ENCODE data around the gene CHP1. TPM values are rescaled to one million over a fixed set of nuclear protein-coding genes. Genes with fewer than 3 reads are reported as not detected.

The CHP1 gene
- total RNA-seq = 10 to 100 TPM; 31.6 to 34.7 TPM

GRCh38 chr15:41230650-41231421, at the start of gene CHP1, which contains the start of gene EXD1:
CHP1 (plus strand) TSS chr15:41231268; CDS start chr15:41231383, 115 bp downstream.
EXD1 (minus strand) TSS chr15:41230757; CDS start chr15:41226575, 4,182 bp downstream.
- POLR2A ChIA-PET = interaction anchor here (0.6 to 2.6 kb wide), 7 partner anchors 10 to 536 kb away, joined by 3 to 8 read pairs (median 3); partner anchors contain the start of genes NUSAP1, OIP5 and RAD51
- intact Hi-C loops (cut with micrococcal nuclease) = loop anchor here (5.0 kb wide), 1 partner anchor 114 kb away; the partner anchor contains the start of gene INO80
- TF ChIP-seq CTCF (IDR thresholded peaks at IDR 0.05) = peak; percentile 100

GRCh38 chr15:41182266-41182665, 48.8 kb upstream of the CHP1 start:
- ChIA-PET CTCF (interaction anchor here (1.3 kb wide), 2 partner anchors 9 to 278 kb away, joined by 4 to 5 read pairs; no protein-coding TSS in a partner anchor), POLR2A (no interaction called here)
- Mint-ChIP-seq H3K4me1 (ENCODE audit: low read depth) (no peaks in the 10 kb centered on the region), H3K4me3 (no peak overlapping the region), H3K27ac (no peak overlapping the region), H3K9me3 (no peaks in the 10 kb centered on the region), H3K36me3 (ENCODE audit: low read depth) (no peaks in the 10 kb centered on the region), H3K27me3 (no peaks in the 10 kb centered on the region)
- TF ChIP-seq CTCF (IDR thresholded peaks at IDR 0.05) = no peak
- DNase-seq (no peak), ATAC-seq (no peak)
- intact Hi-C loops (cut with micrococcal nuclease) = no loop called here

More at GRCh38 chr15:41230650-41231421, at the start of gene CHP1, which contains the start of gene EXD1:
- Mint-ChIP-seq H3K27ac (peak within 1 kb of the TSS; percentile 93), H3K36me3 (ENCODE audit: low read depth) (no peaks in the 10 kb centered on the region), H3K4me3 (peak within 1 kb of the TSS; percentile 88), H3K4me1 (ENCODE audit: low read depth) (peaks cover 27% of the 10 kb centered on the region), H3K27me3 (no peaks in the 10 kb centered on the region), H3K9me3 (no peaks in the 10 kb centered on the region)
- ATAC-seq = peak; percentile 98
- CTCF ChIA-PET = interaction anchor here (0.7 to 2.1 kb wide), 16 partner anchors 9 to 662 kb away, joined by 3 to 9 read pairs (median 4); partner anchors contain the start of genes MAPKBP1, RPUSD2 and VPS18
- DNase-seq = peak; percentile 99

GRCh38 chr15:41183581-41183980, 47.5 kb upstream of the CHP1 start:
- ChIA-PET POLR2A (no interaction called here), CTCF (interaction anchor here (1.0 to 3.3 kb wide), 8 partner anchors 13 to 289 kb away, joined by 3 to 96 read pairs (median 4); partner anchors contain the start of gene VPS18)
- H3K36me3 Mint-ChIP-seq (ENCODE audit: low read depth) = no peaks in the 10 kb centered on the region
- no peak overlapping the region for H3K4me3 Mint-ChIP-seq
- ATAC-seq (no peak), DNase-seq (no peak)
- TF ChIP-seq CTCF (IDR thresholded peaks at IDR 0.05) = no peak
- H3K27me3 Mint-ChIP-seq = no peaks in the 10 kb centered on the region
- no peaks in the 10 kb centered on the region for H3K4me1 Mint-ChIP-seq (ENCODE audit: low read depth)
- H3K27ac Mint-ChIP-seq = no peak overlapping the region
- H3K9me3 Mint-ChIP-seq = no peaks in the 10 kb centered on the region
- intact Hi-C loops (cut with micrococcal nuclease) = no loop called here

GRCh38 chr15:41194444-41194843, 36.6 kb upstream of the CHP1 start:
- no peak for TF ChIP-seq CTCF (IDR thresholded peaks at IDR 0.05)
- Mint-ChIP-seq H3K27ac (no peak overlapping the region), H3K9me3 (no peaks in the 10 kb centered on the region), H3K27me3 (no peaks in the 10 kb centered on the region), H3K4me3 (no peak overlapping the region), H3K4me1 (ENCODE audit: low read depth) (no peaks in the 10 kb centered on the region), H3K36me3 (ENCODE audit: low read depth) (no peaks in the 10 kb centered on the region)
- ChIA-PET CTCF (no interaction called here), POLR2A (no interaction called here)
- DNase-seq = no peak
- intact Hi-C loops (cut with micrococcal nuclease) = no loop called here
- ATAC-seq = no peak

- no peak overlapping the region for H3K27ac Mint-ChIP-seq
- H3K4me1 Mint-ChIP-seq (ENCODE audit: low read depth) = no peaks in the 10 kb centered on the region
- intact Hi-C loops (cut with micrococcal nuclease) = no loop called here
- H3K36me3 Mint-ChIP-seq (ENCODE audit: low read depth) = no peaks in the 10 kb centered on the region
- H3K27me3 Mint-ChIP-seq = peaks cover 1% of the 10 kb centered on the region
- no peak for DNase-seq
- H3K4me3 Mint-ChIP-seq = no peak overlapping the region
- POLR2A ChIA-PET = interaction anchor here (1.4 kb wide), 1 partner anchor 247 kb away, joined by 3 read pairs; no protein-coding TSS in a partner anchor
- TF ChIP-seq CTCF (IDR thresholded peaks at IDR 0.05) = no peak
- ATAC-seq = no peak
- no peaks in the 10 kb centered on the region for H3K9me3 Mint-ChIP-seq
- CTCF ChIA-PET = no interaction called here
These were observed 31.6 kb upstream of the CHP1 start for GRCh38 chr15:41199470-41199869.
